ENCODE measurements around the gene GALNT6. TPM values are rescaled to one million over a fixed set of nuclear protein-coding genes. Genes with fewer than 3 reads are reported as not detected.
A peak's percentile ranks its signal among the peaks of the same experiment; 100 is the strongest.

The GALNT6 gene
- total RNA-seq, 1 experiment from 2014 or later, result 101 TPM

DNA sequence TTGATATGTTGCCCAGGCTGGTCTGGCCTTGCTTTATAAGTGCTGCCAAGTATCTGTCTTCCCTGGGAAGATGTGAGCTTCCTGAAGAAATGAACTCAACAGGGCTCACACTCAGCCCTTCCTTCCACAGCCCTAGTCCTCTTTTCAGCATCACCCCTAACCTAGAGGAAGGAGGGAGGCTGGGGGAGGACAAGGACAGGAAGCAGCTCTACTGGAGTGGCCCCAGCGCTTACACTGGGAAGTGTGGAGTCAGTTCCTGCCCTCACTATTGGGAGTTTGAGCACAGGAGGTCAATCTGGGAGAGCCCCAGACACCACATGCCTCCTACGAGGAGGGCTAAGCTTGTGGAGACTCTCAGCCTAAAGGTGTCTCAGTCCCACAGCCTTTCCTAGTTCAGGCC, 16.8 kb downstream of the GALNT6 start:
- Histone ChIP-seq H3K27me3 (ENCODE audit: low read length) (no peaks in the 10 kb centered on the region), H3K4me3 (ENCODE audit: low read length) (no peak overlapping the region), H3K36me3 (ENCODE audit: low read depth, low read length) (peaks cover 68% of the 10 kb centered on the region), H3K9me2 (replicated peaks; ENCODE audit: low read length) (no peaks in the 10 kb centered on the region), H3K4me1 (ENCODE audit: insufficient read depth, low read length) (peaks cover 37% of the 10 kb centered on the region), H3K79me2 (ENCODE audit: low read length) (peaks cover 13% of the 10 kb centered on the region), H2AFZ (ENCODE audit: low read length) (no peak overlapping the region), H3K4me2 (ENCODE audit: low read length) (no peak overlapping the region), H3F3A (ENCODE audit: low read length, unreplicated experiment) (peaks cover 12% of the 10 kb centered on the region), H3K27ac (ENCODE audit: low read length) (no peak overlapping the region), H3K9ac (ENCODE audit: low read length) (no peak overlapping the region), H3K9me3 (ENCODE audit: low read length) (no peaks in the 10 kb centered on the region), H4K20me1 (ENCODE audit: low read length) (no peaks in the 10 kb centered on the region)
- POLR2A ChIA-PET (ENCODE audit: unreplicated experiment), result no interaction called here
- DNase-seq (no peak), ATAC-seq (no peak)
- CTCF ChIA-PET, result interaction anchor here (0.5 kb wide), 1 partner anchor 43 kb away, joined by 3 read pairs; no protein-coding TSS in a partner anchor
- no peak for TF ChIP-seq EZH2phosphoT487 (IDR thresholded peaks at IDR 0.05; ENCODE audit: borderline replicate concordance, low read length)
- no peak for TF ChIP-seq EZH2 (IDR thresholded peaks at IDR 0.05; ENCODE audit: low read length, unreplicated experiment)
- TF ChIP-seq, protein P1, sequence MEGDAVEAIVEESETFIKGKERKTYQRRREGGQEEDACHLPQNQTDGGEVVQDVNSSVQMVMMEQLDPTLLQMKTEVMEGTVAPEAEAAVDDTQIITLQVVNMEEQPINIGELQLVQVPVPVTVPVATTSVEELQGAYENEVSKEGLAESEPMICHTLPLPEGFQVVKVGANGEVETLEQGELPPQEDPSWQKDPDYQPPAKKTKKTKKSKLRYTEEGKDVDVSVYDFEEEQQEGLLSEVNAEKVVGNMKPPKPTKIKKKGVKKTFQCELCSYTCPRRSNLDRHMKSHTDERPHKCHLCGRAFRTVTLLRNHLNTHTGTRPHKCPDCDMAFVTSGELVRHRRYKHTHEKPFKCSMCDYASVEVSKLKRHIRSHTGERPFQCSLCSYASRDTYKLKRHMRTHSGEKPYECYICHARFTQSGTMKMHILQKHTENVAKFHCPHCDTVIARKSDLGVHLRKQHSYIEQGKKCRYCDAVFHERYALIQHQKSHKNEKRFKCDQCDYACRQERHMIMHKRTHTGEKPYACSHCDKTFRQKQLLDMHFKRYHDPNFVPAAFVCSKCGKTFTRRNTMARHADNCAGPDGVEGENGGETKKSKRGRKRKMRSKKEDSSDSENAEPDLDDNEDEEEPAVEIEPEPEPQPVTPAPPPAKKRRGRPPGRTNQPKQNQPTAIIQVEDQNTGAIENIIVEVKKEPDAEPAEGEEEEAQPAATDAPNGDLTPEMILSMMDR (conservative IDR thresholded peaks at IDR 0.05; ENCODE audit: low read depth, low read length), result no peak
- BruUV-seq (replicated peaks), result no TSS peak
- intact Hi-C loops (cut with micrococcal nuclease), result loop anchor here (5.0 kb wide), 1 partner anchor 48 kb away; the partner anchor contains the start of gene SLC4A8

- DNase-seq (no peak), ATAC-seq (no peak)
- peaks cover 12% of the 10 kb centered on the region for H3F3A ChIP-seq (ENCODE audit: low read length, unreplicated experiment)
- H3K9ac ChIP-seq (ENCODE audit: low read length), result no peak overlapping the region
- no TSS peak for BruUV-seq (replicated peaks)
- no peak overlapping the region for H3K4me2 ChIP-seq (ENCODE audit: low read length)
- H3K27me3 ChIP-seq (ENCODE audit: low read length), result no peaks in the 10 kb centered on the region
- no peak overlapping the region for H2AFZ ChIP-seq (ENCODE audit: low read length)
- H3K9me3 ChIP-seq (ENCODE audit: low read length), result no peaks in the 10 kb centered on the region
- H3K79me2 ChIP-seq (ENCODE audit: low read length), result peaks cover 14% of the 10 kb centered on the region
- ChIA-PET POLR2A (ENCODE audit: unreplicated experiment) (no interaction called here), CTCF (no interaction called here)
- no peak overlapping the region for H3K4me3 ChIP-seq (ENCODE audit: low read length)
- intact Hi-C loops (cut with micrococcal nuclease), result loop anchor here (5.0 kb wide), 1 partner anchor 49 kb away; the partner anchor contains the start of gene SLC4A8
- TF ChIP-seq EZH2phosphoT487 (IDR thresholded peaks at IDR 0.05; ENCODE audit: borderline replicate concordance, low read length) (no peak), EZH2 (IDR thresholded peaks at IDR 0.05; ENCODE audit: low read length, unreplicated experiment) (no peak)
- TF ChIP-seq, protein P1 (conservative IDR thresholded peaks at IDR 0.05; ENCODE audit: low read depth, low read length), result no peak
- H3K27ac ChIP-seq (ENCODE audit: low read length), result peak overlapping the region; percentile 95
- no peaks in the 10 kb centered on the region for H4K20me1 ChIP-seq (ENCODE audit: low read length)
- peaks cover 42% of the 10 kb centered on the region for H3K4me1 ChIP-seq (ENCODE audit: insufficient read depth, low read length)
- H3K36me3 ChIP-seq (ENCODE audit: low read depth, low read length), result peaks cover 66% of the 10 kb centered on the region
- H3K9me2 ChIP-seq (replicated peaks; ENCODE audit: low read length), result no peaks in the 10 kb centered on the region
Observed at GRCh38 chr12:51373187-51373586, 18.0 kb downstream of the GALNT6 start.

DNA sequence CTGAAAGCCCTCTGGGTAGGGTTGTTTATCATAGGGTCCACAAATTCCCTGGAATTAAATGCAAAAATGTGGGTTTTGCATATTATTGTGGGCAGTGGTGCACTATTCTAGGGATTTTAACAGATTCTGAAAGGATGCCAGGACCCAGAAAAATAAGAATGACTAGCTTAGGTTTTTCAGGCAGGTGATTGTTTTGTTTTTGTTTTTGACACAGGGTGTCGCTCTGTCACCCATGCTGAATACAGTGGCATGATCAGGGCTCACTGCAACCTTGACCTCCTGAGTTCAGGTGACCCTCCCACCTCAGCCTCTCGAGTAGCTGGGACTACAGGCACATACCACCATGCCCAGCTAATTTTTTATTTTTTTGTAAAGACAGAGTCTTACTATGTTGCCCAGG, 19.2 kb downstream of the GALNT6 start:
- Histone ChIP-seq H3K4me2 (ENCODE audit: low read length) (peak overlapping the region; percentile 77), H3K9ac (ENCODE audit: low read length) (peak overlapping the region; percentile 64), H3K27me3 (ENCODE audit: low read length) (no peaks in the 10 kb centered on the region), H3F3A (ENCODE audit: low read length, unreplicated experiment) (peaks cover 12% of the 10 kb centered on the region), H3K9me2 (replicated peaks; ENCODE audit: low read length) (no peaks in the 10 kb centered on the region), H2AFZ (ENCODE audit: low read length) (0 out of 2 replicates have a peak overlapping the region, but pooled peaks have one; percentile 28), H4K20me1 (ENCODE audit: low read length) (no peaks in the 10 kb centered on the region), H3K79me2 (ENCODE audit: low read length) (peaks cover 14% of the 10 kb centered on the region), H3K36me3 (ENCODE audit: low read depth, low read length) (peaks cover 62% of the 10 kb centered on the region), H3K9me3 (ENCODE audit: low read length) (no peaks in the 10 kb centered on the region), H3K4me1 (ENCODE audit: insufficient read depth, low read length) (peaks cover 42% of the 10 kb centered on the region), H3K4me3 (ENCODE audit: low read length) (peak overlapping the region; percentile 42), H3K27ac (ENCODE audit: low read length) (peak overlapping the region; percentile 95)
- TSS peak; percentile 92 for BruUV-seq (replicated peaks)
- ATAC-seq (peak; percentile 13), DNase-seq (peak; percentile 36)
- ChIA-PET POLR2A (ENCODE audit: unreplicated experiment) (interaction anchor here (0.5 to 1.2 kb wide), 8 partner anchors 11 to 449 kb away, joined by 3 to 9 read pairs (median 4); partner anchors contain the start of gene GALNT6), CTCF (interaction anchor here (0.6 to 1.7 kb wide), 9 partner anchors 9 to 466 kb away, joined by 3 to 13 read pairs (median 5); partner anchors contain the start of genes GALNT6 and SLC4A8)
- intact Hi-C loops (cut with micrococcal nuclease), result loop anchor here (5.0 kb wide), 1 partner anchor 50 kb away; the partner anchor contains the start of gene SLC4A8
- TF ChIP-seq EZH2phosphoT487 (IDR thresholded peaks at IDR 0.05; ENCODE audit: borderline replicate concordance, low read length) (no peak), EZH2 (IDR thresholded peaks at IDR 0.05; ENCODE audit: low read length, unreplicated experiment) (no peak)
- TF ChIP-seq, protein P1 (conservative IDR thresholded peaks at IDR 0.05; ENCODE audit: low read depth, low read length), result peak; percentile 49; the same call in 1 of the 2 replicates

Measured in PC-3 (cell line).